ENCODE data around the gene PIKFYVE. TPM values are rescaled to one million over a fixed set of nuclear protein-coding genes. Genes with fewer than 3 reads are reported as not detected.

PIKFYVE gene
- total and polyA plus RNA-seq, 10 of the 15 experiments (the other 5 are each of a cell fraction or from before 2014, with no cell fraction given): 5.2 to 41.7 (median 19.6) TPM

DNA sequence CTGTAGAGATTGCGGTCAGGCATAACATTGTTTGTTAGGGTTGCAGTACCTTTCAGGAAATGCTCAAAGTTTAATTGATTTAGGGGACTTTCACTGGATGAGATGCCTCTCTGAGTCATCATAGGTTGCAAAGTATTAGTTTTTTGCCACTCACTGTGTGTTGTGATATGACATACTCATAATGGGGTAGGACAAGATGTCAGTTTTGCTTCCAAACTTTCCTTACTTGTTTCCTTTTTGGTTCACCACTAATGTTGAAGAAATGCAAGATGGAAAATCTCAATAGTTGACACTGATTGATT lies 105.5 kb downstream of the PIKFYVE start:
- ChIA-PET SMC1A (ENCODE audit: uncharacterized antibody, unreplicated experiment) (interaction anchor here (1.5 kb wide), 1 partner anchor 13 kb away, joined by 3 read pairs; no protein-coding TSS in a partner anchor), POLR2A (no interaction called here), CTCF (interaction anchor here (0.7 kb wide), 1 partner anchor 9 kb away, joined by 3 read pairs; no protein-coding TSS in a partner anchor), RAD21 (ENCODE audit: unreplicated experiment) (no interaction called here)
- no TSS peak for BruUV-seq (replicated peaks)
- Histone ChIP-seq H3K27me3 (replicated peaks in 1 of 2; ENCODE audit: control insufficient read depth in 2 of 2, insufficient read depth in 2 of 2, low read length in 1 of 2) (no peaks in the 10 kb centered on the region), H2AFZ (ENCODE audit: control insufficient read depth, low read depth, low read length) (no peak overlapping the region), H3K4me1 (ENCODE audit: control insufficient read depth, insufficient read depth, low read length) (no peaks in the 10 kb centered on the region), H3K36me3 (ENCODE audit: control insufficient read depth in 2 of 2, insufficient read depth in 2 of 2, low read length in 1 of 2) (no peaks in the 10 kb centered on the region), H3K79me2 (ENCODE audit: control insufficient read depth, insufficient read depth, low read length) (no peaks in the 10 kb centered on the region), H3K4me3 (no peak overlapping the region), H3K4me2 (ENCODE audit: control insufficient read depth, insufficient read depth) (no peak overlapping the region), H4K20me1 (ENCODE audit: control insufficient read depth, insufficient read depth) (no peaks in the 10 kb centered on the region), H3K27ac (ENCODE audit: control insufficient read depth, insufficient read depth) (no peak overlapping the region), H3K9ac (ENCODE audit: control insufficient read depth, insufficient read depth, low read length) (no peak overlapping the region), H3K9me3 (replicated peaks; ENCODE audit: control insufficient read depth, insufficient read depth, low read length) (no peaks in the 10 kb centered on the region; the same call in 2 of the 3 replicates)
- in situ Hi-C loops (cut with MboI): no loop called here
- DNase-seq (ENCODE audit: low read depth, low spot score): no peak
- FAIRE-seq: no peak
- peak; percentile 35 for ATAC-seq
- WGBS (ENCODE audit: insufficient coverage, insufficient replicate concordance, low lambda C conversion rate, missing lambda C conversion rate): 52% methylated on average over 1 of the region's 1 CpG
- TF ChIP-seq POLR2AphosphoS5 (IDR thresholded peaks at IDR 0.05; ENCODE audit: low read length) (no peak), MTA3 (IDR thresholded peaks at IDR 0.05; ENCODE audit: borderline replicate concordance, low read length) (no peak), ZSCAN29 (IDR thresholded peaks at IDR 0.05) (no peak), MYC (IDR thresholded peaks at IDR 0.05; ENCODE audit: insufficient read depth, insufficient read length, insufficient replicate concordance, low read length, severe bottlenecking) (no peak), MEF2A (IDR thresholded peaks at IDR 0.05; ENCODE audit: insufficient read depth, low read depth, low read length) (no peak), GABPA (IDR thresholded peaks at IDR 0.05; ENCODE audit: low read depth) (no peak), SIX5 (IDR thresholded peaks at IDR 0.05; ENCODE audit: low read depth, low read length, severe bottlenecking) (no peak), TCF3 (IDR thresholded peaks at IDR 0.05; ENCODE audit: borderline replicate concordance, insufficient read depth, low read depth, low read length) (no peak), TARDBP (IDR thresholded peaks at IDR 0.05; ENCODE audit: borderline replicate concordance) (no peak), TAF1 (IDR thresholded peaks at IDR 0.05; ENCODE audit: borderline replicate concordance, low read depth, low read length) (no peak)
- TF ChIP-seq, protein P1, sequence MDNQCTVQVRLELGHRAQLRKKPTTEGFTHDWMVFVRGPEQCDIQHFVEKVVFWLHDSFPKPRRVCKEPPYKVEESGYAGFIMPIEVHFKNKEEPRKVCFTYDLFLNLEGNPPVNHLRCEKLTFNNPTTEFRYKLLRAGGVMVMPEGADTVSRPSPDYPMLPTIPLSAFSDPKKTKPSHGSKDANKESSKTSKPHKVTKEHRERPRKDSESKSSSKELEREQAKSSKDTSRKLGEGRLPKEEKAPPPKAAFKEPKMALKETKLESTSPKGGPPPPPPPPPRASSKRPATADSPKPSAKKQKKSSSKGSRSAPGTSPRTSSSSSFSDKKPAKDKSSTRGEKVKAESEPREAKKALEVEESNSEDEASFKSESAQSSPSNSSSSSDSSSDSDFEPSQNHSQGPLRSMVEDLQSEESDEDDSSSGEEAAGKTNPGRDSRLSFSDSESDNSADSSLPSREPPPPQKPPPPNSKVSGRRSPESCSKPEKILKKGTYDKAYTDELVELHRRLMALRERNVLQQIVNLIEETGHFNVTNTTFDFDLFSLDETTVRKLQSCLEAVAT (IDR thresholded peaks at IDR 0.05): no peak
- TF ChIP-seq, protein P2, sequence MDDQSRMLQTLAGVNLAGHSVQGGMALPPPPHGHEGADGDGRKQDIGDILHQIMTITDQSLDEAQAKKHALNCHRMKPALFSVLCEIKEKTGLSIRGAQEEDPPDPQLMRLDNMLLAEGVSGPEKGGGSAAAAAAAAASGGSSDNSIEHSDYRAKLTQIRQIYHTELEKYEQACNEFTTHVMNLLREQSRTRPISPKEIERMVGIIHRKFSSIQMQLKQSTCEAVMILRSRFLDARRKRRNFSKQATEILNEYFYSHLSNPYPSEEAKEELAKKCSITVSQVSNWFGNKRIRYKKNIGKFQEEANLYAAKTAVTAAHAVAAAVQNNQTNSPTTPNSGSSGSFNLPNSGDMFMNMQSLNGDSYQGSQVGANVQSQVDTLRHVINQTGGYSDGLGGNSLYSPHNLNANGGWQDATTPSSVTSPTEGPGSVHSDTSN (IDR thresholded peaks at IDR 0.05; ENCODE audit: insufficient replicate concordance, low read depth, low read length): no peak
- intact Hi-C loops (cut with micrococcal nuclease; ENCODE audit: unreplicated experiment): no loop called here

Measured in GM12878 (cell line).